HG03066 (cell line): ENCODE data around the gene ARID3A.
A peak's percentile ranks its signal among the peaks of the same experiment; 100 is the strongest.
"Not testable (repeated sequence)": the region's sequence is repeated elsewhere in the genome, so short reads cannot be mapped to it uniquely, and the experiment has no call there.

Experiments used
- ATAC-seq: cut with Tn5 transposase; IDR thresholded peaks from one replicate; pipeline ENCODE4 v1.9.1; 2021; ENCODE audit warnings: low read depth; ENCODE audit not compliant: unreplicated experiment

Gene ARID3A

DNA sequence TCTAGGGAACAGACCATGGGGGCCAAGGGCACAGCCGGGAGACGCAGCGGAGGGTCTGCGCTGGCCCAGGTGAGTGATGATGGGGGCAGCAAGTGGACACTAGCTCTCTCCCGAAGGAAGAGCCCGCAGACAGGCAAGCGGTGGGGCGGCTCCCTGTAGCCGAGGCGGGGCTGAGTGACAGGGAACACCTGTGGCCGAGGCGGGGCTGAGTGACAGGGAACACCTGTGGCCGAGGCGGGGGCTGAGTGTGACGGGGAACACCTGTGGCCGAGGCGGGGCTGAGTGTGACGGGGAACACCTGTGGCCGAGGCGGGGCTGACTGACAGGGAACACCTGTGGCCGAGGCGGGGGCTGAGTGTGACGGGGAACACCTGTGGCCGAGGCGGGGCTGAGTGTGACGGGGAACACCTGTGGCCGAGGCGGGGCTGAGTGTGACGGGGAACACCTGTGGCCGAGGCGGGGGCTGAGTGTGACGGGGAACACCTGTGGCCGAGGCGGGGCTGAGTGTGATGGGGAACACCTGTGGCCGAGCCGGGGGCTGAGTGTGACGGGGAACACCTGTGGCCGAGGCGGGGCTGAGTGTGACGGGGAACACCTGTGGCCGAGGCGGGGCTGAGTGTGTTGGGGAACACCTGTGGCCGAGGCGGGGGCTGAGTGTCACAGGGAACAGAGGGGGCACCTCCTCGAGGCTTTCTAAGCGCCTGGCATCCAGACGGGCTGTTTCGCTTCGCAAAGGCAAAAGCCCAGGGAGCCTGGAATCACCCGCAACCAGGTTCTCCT is 34.2 kb upstream of the ARID3A start:
- ATAC-seq, result not testable (repeated sequence)

DNA sequence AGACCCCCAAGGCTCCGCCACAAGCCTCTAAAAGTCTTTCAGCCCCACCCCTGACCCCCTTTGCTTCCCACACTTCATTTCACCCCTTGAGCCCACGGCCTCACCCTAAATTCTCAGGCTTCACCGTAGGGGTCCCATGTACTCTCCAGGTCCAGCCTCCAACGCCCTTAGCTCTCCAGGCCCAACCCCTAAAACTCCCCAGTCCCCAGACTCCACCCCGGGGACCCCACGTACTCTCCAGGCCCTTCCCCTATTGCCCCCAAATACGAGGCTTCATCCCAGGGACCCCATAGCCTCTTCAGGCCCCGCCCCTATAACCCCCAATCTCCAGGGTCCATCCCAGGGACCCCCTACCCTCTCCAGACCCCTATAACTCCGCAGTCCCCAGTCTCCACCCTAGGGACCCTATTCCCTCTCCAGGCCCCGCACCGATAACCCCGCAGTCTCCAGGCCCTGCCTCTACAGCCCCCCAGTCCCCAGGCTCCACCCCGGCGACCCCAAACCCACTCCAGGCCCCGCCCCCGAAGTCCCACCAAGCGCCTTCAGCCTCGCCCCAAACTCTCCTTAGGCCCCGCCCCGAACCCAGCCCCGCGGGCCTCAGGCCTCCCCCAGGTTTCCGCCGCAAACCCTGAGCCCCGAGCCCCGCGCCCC is 33.5 kb upstream of the ARID3A start:
- no peak for ATAC-seq

DNA sequence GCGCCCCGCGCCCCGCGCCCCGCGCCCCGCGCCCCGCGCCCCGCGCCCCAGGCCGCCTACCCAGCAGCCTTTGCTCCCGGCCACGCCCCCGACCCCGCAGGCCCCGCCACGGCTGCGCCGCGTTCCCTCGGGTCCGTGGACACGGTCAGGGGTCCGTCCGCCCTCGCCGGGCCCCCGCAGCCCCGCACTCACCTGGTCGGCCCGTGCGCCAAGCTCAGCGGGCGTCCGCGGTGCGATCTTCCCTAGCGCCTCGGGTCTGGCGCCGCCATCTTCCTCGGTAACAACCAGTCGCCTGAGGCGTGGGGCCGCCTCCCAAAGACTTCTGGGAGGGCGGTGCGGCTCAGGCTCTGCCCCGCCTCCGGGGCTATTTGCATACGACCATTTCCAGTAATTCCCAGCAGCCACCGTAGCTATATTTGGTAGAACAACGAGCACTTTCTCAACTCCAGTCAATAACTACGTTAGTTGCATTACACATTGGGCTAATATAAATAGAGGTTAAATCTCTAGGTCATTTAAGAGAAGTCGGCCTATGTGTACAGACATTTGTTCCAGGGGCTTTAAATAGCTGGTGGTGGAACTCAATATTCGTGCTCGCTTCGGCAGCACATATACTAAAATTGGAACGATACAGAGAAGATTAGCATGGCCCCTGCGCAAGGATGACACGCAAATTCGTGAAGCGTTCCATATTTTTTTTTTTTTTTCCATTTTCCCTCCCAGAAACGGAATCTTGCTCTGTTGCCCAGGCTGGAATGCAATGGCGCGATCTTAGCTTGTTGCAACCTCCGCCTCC is 32.7 kb upstream of the ARID3A start, which contains the start of the genes MED16 and RNU6-9:
MED16 (minus strand) TSS at position 294 of the 796 bp plus-strand sequence. CDS start 2,056 bp downstream, outside the sequence.
RNU6-9 (plus strand) TSS at position 591 of the 796 bp plus-strand sequence.
- peak; percentile 76 for ATAC-seq

DNA sequence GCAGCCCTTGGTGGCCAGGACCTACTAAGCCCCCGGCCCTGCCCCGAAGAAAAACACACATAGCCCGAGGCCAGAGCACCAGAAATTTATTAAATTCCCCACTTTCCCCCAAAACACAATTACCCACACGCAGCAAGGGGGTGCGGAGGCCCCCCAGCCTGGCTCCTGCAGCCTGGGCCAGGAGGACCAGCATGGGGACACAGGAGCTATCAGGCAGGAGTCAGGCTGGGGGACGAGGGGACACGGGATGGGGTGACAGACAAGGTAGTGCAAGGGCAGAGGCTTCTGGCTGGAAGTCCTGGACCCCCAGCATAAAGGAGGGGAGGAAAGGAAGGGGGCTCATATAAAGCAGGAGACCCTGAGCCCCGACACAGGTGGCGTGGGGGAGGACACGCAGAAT is 29.4 kb upstream of the ARID3A start:
- ATAC-seq, result no peak

DNA sequence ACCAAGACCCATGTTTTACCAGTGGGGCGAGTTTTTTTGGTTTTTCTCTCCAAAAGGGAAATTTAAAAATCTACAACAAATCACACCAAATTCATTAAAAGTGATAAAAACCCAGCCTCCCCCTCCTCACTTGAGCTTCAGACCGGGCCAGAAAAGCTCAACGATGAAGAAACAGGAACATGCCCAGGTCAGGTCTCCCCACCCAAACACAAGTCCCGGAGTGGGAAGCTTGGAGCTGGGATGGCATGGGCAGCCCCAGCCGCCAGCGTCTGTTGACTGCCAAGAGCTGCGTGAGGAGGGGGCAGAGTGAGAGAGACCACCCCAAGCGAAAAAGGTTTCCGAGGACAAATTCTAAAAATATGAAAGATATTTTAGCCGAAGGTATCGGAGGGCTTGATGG is 28.8 kb upstream of the ARID3A start:
- ATAC-seq, result no peak

DNA sequence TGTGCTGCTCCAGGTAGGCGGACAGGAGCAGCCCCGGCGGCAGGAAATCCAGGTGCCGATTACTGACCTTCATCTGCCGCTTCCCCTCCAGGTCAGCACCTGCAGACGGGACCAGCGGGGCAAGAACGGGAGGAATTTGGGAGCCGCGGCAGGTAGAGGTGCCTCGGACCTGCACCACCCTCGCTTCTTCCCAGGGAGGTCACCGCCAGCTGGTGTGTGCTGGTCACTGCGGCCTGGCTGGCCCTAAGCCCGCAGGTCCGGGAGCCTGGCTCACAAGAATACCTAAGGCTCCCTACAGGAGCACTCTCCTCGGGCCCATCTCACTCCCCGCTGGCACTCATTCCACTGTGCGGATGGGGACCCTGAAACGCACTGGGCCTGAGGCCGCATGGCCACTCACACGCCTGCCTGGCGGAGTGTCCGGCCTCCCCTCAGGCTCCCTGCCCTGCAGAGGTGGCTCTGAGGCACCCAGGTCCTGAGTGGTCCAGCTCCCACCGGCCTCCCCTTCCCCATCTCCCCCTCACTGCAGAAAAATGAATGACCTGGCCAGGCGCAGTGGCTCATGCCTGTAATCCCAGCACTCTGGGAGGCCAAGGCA is 28.3 kb upstream of the ARID3A start:
- ATAC-seq, result no peak

DNA sequence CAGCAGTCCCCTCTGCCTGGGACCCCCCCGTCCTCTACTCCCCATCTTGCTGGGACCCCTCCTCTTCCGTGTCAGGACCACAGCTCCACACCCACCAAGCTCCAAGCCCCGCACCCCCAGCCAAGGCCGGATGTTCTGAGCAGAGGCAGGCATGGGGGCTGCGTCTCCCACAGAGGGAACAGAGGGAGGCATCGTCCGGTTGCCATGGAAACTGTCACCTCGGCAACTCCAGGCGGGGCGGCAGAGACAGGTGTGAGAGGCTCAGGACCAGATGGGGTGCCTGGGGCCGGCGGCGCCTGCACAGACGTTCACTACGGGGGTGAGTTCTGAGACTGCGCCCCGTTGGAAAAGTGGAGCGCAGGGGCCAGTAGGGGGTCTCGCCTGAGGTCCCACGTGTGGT is 27.2 kb upstream of the ARID3A start:
- no peak for ATAC-seq

DNA sequence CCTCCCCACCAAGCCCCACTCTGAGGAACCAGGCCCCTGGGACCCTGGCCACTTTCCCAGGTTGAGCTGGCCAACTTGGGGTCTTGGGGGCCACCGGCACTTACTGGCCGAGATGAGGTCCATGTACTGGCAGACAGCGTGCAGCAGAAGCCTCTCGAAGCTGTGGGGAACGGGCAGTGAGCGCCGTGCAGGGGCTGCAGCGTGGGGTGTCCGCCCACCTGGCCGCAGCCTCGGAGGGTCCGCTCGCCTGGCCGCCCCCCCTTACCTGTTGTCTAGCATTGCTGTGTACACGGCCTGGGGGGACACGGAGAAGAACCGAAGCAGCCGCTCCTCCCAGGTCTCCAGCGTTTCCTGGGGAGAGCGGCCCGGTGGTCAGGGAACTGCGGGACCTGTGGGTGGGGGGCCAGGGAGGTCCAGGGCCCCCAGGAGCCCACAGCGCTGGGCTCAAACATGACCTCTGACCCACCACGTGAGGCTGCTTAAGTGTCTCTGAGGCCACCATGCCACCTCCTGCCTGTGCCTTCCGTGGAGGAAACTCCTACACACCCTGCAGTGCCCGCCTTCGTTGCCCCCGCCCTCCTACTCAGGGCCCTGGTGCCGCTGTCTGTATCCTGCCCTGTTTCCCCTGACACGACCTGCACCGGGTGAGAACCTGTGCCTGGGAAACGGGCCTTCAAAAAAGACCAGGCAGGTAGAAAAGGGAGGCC is 26.3 kb upstream of the ARID3A start:
- no peak for ATAC-seq

DNA sequence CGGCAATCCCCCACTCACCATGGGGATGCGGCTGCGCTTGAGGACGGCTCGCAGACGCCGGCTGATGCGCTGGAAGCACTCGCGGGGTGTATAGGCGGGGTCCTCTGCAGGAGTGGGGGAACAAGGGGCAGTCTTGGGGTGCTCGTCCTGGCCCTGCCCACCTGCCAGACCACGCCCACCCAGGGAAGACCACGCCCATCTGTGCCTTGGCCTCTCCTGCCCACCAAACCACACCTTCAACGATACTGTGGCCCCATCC is 25.9 kb upstream of the ARID3A start:
- no peak for ATAC-seq

DNA sequence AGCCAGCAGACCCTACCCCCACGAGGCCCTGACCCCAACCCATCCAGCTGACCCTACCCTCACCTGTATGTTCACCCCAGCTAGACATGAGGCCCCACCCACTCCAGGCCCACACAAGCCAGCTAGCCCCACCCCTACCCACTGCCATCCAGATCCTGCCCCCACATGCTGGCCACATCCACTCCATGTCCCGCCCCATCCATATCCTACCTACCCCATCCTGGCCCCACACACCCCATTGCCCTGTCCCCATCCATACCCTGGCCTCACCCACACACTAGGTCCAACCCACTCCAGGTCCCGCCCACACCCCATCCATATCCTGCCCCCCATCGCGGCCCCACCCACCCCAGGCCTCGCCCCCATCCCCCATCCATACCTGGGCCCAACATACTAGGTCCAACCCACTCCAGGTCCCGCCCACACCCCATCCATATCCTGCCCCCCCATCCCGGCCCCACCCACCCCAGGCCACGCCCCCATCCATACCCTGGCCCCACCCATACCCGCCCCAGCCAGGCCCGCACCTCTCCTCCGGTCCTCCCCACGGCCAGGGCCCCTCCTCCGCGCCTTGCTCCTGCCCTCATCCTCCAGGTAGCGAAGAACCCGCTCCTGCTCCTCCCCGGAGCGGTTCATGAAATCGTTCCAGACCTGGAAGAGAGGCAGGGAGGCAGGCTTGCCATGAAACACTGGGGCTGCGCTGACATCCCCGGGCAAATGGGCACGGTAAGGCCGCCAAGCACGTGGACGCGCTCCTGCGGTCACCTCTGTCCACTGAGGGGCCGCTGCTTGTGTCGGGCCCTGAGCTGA is 25.3 kb upstream of the ARID3A start:
- no peak for ATAC-seq

DNA sequence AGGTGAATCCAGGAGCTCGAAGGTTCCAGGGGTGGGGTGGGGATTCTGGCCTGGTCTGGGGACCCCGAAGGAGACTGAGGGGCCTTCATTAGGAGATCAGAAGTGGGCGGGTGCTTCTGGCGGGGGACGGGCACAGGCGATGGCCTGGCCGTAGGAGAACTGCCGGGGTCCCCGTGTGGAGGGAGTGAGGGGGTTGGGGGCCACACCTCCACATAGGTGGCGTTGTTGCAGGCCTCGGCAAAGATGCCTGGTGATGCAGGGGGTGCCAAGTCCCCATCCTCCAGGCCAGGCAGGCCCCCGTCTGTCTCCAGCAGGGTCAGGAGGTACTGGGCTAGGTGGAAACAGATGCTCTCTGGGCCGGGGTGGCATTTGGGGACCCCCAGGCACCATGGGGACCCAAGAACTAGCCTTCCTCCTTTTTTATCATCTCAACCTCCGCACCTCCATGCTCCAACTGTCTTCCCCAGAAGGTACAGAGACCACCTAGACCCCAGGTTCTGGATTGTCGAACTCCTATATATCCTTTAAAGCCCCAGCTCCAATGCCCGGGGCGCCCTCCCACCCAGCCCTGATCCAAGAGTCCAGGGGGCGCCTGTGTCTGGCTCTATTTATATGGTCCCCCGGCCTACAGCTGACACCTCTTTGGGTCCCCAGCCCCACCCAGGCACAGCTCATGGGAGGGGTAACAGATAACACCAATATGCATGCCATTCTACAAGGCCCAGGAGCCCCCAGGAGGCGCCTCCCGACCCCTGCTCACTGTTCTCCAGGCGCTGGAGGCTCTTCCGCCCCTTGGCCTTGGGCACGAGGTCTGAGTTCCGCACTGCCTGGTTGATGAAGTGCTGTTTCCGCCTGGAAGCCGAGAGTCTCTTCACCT is 24.4 kb upstream of the ARID3A start:
- ATAC-seq, result no peak

DNA sequence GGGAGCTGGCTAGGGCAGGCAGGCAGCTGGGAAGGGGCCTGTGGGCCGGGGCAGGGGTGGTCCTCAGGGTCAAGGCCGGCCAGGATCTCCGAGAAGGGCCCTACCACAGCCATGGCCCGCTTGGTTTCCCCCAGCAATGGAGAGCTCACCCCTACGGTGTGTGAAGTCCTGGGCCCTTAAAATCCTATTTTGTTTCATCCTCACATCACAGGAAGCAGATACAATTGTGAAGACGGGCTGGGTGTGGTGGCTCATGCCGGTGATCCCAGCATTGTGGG is 23.8 kb upstream of the ARID3A start:
- no peak for ATAC-seq

DNA sequence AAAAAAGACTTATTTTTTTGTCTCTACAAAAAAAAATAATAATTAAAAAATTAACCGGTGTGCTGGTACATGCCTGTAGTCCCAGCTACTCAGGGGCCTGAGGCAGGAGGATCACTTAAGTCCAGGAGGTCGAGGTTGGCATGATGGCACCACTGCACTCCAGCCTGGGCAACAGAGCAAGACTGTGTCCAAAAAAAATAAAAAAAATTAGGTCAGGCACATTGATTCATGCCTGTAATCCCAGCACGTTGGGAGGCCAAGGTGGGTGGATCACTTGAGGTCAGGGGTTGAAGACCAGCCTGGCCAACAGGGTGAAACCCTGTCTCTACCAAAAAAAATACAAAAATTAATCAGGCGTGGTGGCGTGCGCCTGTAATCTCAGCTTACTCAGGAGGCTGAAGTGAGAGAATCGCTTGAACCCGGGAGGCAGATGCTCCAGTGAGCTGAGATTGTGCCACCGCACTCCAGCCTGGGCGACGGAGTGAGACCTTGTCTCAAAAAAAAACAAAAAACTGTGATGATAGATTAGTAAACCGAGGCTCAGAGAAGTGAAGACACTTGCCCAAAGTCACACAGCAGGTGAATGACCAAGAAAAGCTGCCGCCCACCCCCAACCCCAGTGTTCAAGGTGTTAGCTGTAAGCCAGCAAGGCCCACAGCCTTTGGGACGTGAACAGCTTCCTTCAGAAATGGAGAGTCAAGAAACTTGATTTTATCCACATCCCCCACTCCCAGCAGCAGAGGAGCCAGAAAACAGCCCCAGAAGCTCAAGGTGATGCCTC is 23.2 kb upstream of the ARID3A start:
- no peak for ATAC-seq

DNA sequence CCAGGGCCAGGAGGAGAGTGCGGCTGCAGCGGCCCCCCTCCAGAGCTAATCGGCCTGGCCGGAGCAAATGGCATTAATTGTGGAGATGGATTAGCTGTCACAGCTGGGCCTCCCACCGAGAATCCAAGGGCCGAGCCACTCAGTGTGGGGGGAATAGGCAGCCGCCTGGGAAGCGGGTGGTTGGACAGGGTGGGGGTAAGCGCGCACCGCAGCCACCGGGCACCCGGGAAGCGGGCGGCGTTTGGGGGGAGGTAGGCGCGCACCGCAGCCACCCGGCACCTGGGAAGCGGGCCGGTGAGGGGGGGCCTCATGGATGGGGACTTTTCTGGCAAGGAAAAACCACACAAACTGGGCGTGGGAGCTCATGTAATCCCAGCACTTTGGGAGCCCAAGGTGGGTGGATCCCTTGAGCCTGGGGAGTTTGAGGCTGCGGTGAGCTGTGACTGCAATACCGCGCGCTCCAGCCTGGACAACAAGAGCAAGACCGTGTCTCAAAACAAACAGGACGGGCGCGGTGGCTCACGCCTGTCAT is 22.5 kb upstream of the ARID3A start:
- ATAC-seq, result no peak

DNA sequence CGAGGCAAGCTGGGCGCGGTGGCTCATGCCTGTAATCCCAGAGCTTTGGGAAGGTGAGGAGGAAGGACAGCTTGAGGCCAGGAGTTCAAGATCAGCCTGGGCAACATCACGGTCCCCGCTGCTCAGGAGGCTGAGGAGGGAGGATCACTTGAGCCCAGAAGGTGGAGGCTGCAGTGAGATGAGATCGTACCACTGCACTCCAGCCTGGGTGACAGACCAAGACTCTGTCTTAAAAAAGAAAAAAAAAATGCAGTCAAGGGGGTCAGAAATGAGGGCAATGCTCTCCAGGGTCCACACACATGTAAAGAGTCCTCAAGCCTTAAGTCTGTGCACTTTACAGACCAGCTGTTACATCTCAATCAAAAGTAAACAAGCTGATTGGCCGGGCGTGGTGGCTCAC is 21.3 kb upstream of the ARID3A start:
- ATAC-seq, result no peak

DNA sequence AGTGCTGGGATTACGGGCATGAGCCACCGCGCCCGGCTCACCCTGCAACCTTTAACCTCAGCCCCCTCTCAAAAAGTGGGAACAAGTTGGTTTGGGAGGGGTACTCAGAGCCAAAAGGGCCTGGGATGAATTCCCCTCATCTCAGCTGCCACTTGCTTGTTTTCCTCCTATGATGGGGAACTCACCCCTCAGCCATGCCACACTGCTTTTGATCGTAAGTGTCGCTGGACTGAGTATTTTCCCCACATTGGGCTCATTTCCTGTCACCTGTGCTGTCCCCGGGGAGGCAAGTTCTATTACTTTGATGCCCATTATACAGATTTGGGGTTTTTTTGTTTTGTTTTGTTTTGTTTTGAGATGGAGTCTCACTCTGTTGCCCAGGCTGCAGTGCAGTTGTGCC is 19.4 kb upstream of the ARID3A start:
- ATAC-seq, result no peak

DNA sequence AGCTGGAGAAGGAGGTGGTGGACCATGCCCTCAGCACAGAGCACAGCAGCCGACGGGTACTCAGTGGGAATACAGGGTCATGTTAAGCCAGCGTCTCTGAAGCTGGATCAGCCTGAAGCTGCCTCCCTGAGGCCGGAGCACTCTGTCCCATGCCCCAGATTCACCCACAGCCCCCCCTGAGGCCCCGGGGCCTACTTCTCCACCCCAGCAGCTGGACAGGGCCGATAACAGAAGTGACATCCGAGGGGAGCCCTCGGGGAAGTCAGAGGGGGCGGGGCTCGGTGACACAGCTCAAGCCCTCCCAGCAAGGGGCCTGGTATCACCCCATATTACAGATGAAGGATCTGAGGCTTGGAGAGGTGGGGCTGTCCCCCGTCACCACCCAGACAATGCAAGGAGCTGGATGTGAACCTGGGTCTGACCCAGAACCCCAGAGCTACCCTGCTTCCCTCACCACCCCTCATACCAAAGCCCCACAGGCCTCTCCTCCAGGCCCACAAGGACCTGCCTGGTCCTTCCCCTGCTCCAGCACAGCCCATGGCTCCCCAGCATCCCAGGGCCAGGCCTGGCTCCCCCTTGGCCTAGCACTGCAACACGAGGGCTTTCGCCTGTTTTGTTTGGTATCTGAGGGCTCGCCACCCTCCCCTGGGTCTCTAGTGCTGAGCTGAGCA is 18.5 kb upstream of the ARID3A start:
- ATAC-seq, result no peak
